Natural killer cell (primary cell): ENCODE measurements around the gene LRRC26. TPM values are rescaled to one million over a fixed set of nuclear protein-coding genes. Genes with fewer than 3 reads are reported as not detected.

Experiments
- ATAC-seq, 3 donors: fragments of 150-1000 bp in 2 of 3; fragments of 200-7000 bp in 1 of 3; cut with Tn5 transposase; 1 replicate in 1 of 3; 2 replicates in 2 of 3; pipeline ENCODE4 v1.10.0; 2021; ENCODE audit warnings: mild to moderate bottlenecking in 2 of 3, moderate library complexity in 2 of 3
- DNase-seq, 2 donors: peaks; one replicate each; pipeline versions ENCODE4 v3.0.0 to v3.0.0-alpha.2; 2013 to 2021; ENCODE audit warnings: mixed read lengths in 1 of 2
- H3K27ac ChIP-seq: one replicate; pipeline ENCODE4 v1.5.1; 2013; ENCODE audit warnings: mild to moderate bottlenecking, low read length
- H3K27me3 ChIP-seq: one replicate; pipeline ENCODE4 v1.6.1; 2013; ENCODE audit warnings: low read length; ENCODE audit not compliant: control insufficient read depth, insufficient read depth
- H3K36me3 ChIP-seq: one replicate; pipeline ENCODE4 v1.6.1; 2013; ENCODE audit warnings: low read length; ENCODE audit not compliant: control insufficient read depth, insufficient read depth
- H3K4me1 ChIP-seq: one replicate; pipeline ENCODE4 v1.6.1; 2013; ENCODE audit warnings: low read length; ENCODE audit not compliant: control insufficient read depth, insufficient read depth
- H3K4me3 ChIP-seq: one replicate; pipeline ENCODE4 v1.5.1; 2013; ENCODE audit warnings: low read length
- H3K9me3 ChIP-seq: one replicate; pipeline ENCODE4 v1.6.1; 2013; ENCODE audit warnings: low read length; ENCODE audit not compliant: control insufficient read depth, insufficient read depth
- H3K27ac Mint-ChIP-seq, 2 donors: one replicate each; pipeline ENCODE4 v1.8.0; 2022; ENCODE audit warnings: mild to moderate bottlenecking in 2 of 2, mixed read lengths in 2 of 2, moderate library complexity in 1 of 2
- H3K27me3 Mint-ChIP-seq, 2 donors: one replicate each; pipeline ENCODE4 v1.8.0; 2022; ENCODE audit warnings: low read depth in 2 of 2, mixed read lengths in 2 of 2
- H3K36me3 Mint-ChIP-seq: one replicate; pipeline ENCODE4 v1.8.0; 2022; ENCODE audit warnings: mixed read lengths
- H3K4me1 Mint-ChIP-seq, 2 donors: one replicate each; pipeline ENCODE4 v1.8.0; 2022; ENCODE audit warnings: mixed read lengths in 2 of 2
- H3K4me3 Mint-ChIP-seq: one replicate; pipeline ENCODE4 v1.8.0; 2022; ENCODE audit warnings: mild to moderate bottlenecking, moderate library complexity, mixed read lengths
- H3K9me3 Mint-ChIP-seq, 2 donors: one replicate each; pipeline ENCODE4 v1.8.0; 2022; ENCODE audit warnings: mixed read lengths in 2 of 2
- WGBS: methylation state at CpG from one replicate; pipeline ENCODE4 v1.1.7; 2013; ENCODE audit warnings: missing lambda C conversion rate; ENCODE audit not compliant: insufficient coverage; 5-methylcytosine and 5-hydroxymethylcytosine counted together
- intact Hi-C: fragments of 100-400 bp; cut with micrococcal nuclease; formaldehyde crosslinking; loops from one replicate; pipeline ENCODE4 v1.14.2; 2022
- total RNA-seq, 4 donors: library from RNA; stranded (reverse); fragments of 120-200 nt in 1 of 4; gene quantifications; one replicate each; pipeline versions ENCODE4 v1.2.3 to v1.2.4, GENCODE V29; 2013 to 2022
- TF ChIP-seq, protein P1 (sequence below): fragments of 200-600 bp; IDR thresholded peaks from one replicate; pipeline ENCODE4 v1.8.0; 2022; ENCODE audit warnings: antibody characterized with exemption

Gene LRRC26
- total RNA-seq, 3 donors from 2014 or later (not counting 1 experiment from before 2014, with no cell fraction given), result not detected

DNA sequence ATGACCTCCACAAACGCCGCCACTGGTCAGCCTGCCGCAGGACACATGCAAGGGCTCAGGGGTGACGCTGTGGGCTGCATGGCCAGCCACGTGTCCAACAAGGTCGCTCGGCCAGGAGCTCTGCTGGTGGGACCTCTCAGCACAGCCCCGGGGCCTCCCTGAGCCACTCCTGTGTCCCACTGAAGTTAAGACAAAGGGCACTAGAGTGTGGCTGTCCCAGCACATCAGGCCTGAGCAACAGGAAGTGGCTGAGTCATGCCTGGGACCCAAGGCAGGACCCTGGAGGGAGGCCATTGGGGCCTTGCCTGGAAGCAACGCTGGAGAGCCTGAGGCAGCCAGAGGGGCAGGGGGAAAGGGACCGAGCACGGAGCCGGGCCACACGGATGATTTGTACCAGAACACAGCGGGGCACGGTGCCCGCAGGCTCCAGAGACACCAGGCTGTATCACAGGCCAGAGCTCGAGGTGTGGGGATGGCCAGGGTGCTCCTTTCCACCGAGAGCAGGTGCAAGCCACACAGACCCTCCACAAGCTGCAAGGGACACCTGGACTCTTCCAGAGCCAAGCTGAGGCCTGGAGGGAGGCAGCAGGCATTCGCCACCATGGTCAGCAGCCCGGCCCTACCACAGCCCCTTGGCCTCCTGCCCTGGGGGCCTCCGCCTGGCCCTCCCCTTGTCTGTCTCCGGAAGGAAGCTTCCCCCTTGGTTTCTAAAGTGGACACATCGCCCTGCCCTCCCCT lies 8.5 kb upstream of the LRRC26 start:
- ATAC-seq (no peak), DNase-seq (no peak)
- Mint-ChIP-seq H3K36me3 (no peaks in the 10 kb centered on the region), H3K4me1 (no peaks in the 10 kb centered on the region), H3K27ac (no peak overlapping the region), H3K27me3 (no peaks in the 10 kb centered on the region), H3K4me3 (no peak overlapping the region), H3K9me3 (no peaks in the 10 kb centered on the region)
- Histone ChIP-seq H3K27me3 (no peaks in the 10 kb centered on the region), H3K27ac (no peak overlapping the region), H3K4me3 (no peak overlapping the region), H3K9me3 (no peaks in the 10 kb centered on the region), H3K36me3 (peaks cover 44% of the 10 kb centered on the region), H3K4me1 (peaks cover 4% of the 10 kb centered on the region)
- intact Hi-C loops, result no loop called here
- TF ChIP-seq, protein P1, sequence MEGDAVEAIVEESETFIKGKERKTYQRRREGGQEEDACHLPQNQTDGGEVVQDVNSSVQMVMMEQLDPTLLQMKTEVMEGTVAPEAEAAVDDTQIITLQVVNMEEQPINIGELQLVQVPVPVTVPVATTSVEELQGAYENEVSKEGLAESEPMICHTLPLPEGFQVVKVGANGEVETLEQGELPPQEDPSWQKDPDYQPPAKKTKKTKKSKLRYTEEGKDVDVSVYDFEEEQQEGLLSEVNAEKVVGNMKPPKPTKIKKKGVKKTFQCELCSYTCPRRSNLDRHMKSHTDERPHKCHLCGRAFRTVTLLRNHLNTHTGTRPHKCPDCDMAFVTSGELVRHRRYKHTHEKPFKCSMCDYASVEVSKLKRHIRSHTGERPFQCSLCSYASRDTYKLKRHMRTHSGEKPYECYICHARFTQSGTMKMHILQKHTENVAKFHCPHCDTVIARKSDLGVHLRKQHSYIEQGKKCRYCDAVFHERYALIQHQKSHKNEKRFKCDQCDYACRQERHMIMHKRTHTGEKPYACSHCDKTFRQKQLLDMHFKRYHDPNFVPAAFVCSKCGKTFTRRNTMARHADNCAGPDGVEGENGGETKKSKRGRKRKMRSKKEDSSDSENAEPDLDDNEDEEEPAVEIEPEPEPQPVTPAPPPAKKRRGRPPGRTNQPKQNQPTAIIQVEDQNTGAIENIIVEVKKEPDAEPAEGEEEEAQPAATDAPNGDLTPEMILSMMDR, result no peak
- 96% methylated on average over 23 of the region's 23 CpGs for WGBS

- Mint-ChIP-seq H3K4me3 (no peak overlapping the region), H3K9me3 (no peaks in the 10 kb centered on the region), H3K36me3 (no peaks in the 10 kb centered on the region), H3K27ac (no peak overlapping the region), H3K4me1 (no peaks in the 10 kb centered on the region), H3K27me3 (no peaks in the 10 kb centered on the region)
- DNase-seq, result peak in 1 of 2 donors; percentile 57
- H3K9me3 ChIP-seq, result no peaks in the 10 kb centered on the region
- no peak overlapping the region for H3K4me3 ChIP-seq
- H3K27me3 ChIP-seq, result peaks cover 4% of the 10 kb centered on the region
- WGBS, result 69% methylated on average over 17 of the region's 17 CpGs
- intact Hi-C loops, result no loop called here
- no peak overlapping the region for H3K27ac ChIP-seq
- peak in 2 of 3 donors; percentile 51 to 68 for ATAC-seq
- TF ChIP-seq, protein P1, result peak; percentile 21
- peaks cover 30% of the 10 kb centered on the region for H3K36me3 ChIP-seq
- peaks cover 4% of the 10 kb centered on the region for H3K4me1 ChIP-seq
Measured at GRCh38 chr9:137176302-137177182, 6.7 kb upstream of the LRRC26 start.

DNA sequence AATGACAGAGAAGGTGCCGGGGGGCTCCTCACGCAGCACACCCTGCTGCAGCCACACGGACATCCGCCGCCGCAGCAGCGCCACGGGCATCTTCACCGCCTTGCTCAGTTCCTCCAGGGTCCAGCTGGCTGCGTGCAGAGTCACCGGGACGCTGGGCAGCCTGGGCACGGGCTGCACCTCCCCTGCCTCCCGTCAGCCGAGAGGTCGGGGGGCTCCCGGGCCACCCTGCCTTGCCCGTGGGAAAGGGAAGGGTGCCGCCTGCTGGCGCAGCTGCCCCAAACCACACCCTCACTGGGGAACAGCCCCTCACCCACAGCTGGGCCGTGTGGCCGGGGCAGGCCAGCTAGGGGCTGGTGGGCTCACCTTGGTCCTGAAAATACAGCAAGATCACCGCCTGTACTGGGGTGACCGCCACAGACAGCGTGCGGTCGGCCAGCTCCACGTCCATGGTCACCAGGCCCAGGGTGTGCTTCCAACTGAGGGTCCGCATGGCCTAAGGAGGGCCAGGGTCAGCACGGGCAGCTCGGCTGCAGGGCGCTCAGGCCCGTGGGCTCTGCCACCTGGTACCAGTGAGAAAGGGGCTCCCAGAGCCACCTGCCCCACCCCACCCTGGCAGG lies 5.6 kb upstream of the LRRC26 start:
- peaks cover 4% of the 10 kb centered on the region for H3K4me1 ChIP-seq
- H3K9me3 ChIP-seq, result no peaks in the 10 kb centered on the region
- DNase-seq (peak in 1 of 2 donors; percentile 40), ATAC-seq (peak in 1 of 3 donors; percentile 6)
- intact Hi-C loops, result no loop called here
- Mint-ChIP-seq H3K27ac (no peak overlapping the region), H3K4me3 (no peak overlapping the region), H3K4me1 (no peaks in the 10 kb centered on the region), H3K27me3 (peaks cover 0 to 2% of the 10 kb centered on the region in 2 donors), H3K36me3 (no peaks in the 10 kb centered on the region), H3K9me3 (no peaks in the 10 kb centered on the region)
- TF ChIP-seq, protein P1, result no peak
- peaks cover 24% of the 10 kb centered on the region for H3K36me3 ChIP-seq
- no peak overlapping the region for H3K27ac ChIP-seq
- H3K27me3 ChIP-seq, result peaks cover 15% of the 10 kb centered on the region
- 68% methylated on average over 33 of the region's 33 CpGs for WGBS
- H3K4me3 ChIP-seq, result no peak overlapping the region
